ENCODE results near the gene IMP4.

GRCh38 chr2:130339885-130340745 is 2.6 kb upstream of the IMP4 start:
- TF ChIP-seq CTCF (IDR thresholded peaks at IDR 0.05) (no peak), POLR2A (IDR thresholded peaks at IDR 0.05) (no peak), POLR2AphosphoS5 (IDR thresholded peaks at IDR 0.05) (no peak)
